CD4-positive, CD25-positive, alpha-beta regulatory T cell (primary cell): ENCODE results near the gene PRPS2. TPM values are rescaled to one million over a fixed set of nuclear protein-coding genes. Genes with fewer than 3 reads are reported as not detected.

Source experiments
- ATAC-seq, 2 donors: fragments of 150-1000 bp; cut with Tn5 transposase; one replicate each; pipeline ENCODE4 v1.10.0; 2021; ENCODE audit warnings: low read depth in 2 of 2, moderate number of reproducible peaks in 2 of 2, moderate library complexity in 1 of 2
- DNase-seq, 3 donors: peaks; one replicate each; pipeline versions ENCODE4 v3.0.0 to v3.0.0-alpha.2; 2012 to 2022; ENCODE audit warnings: mixed read lengths in 1 of 3
- H3K27ac ChIP-seq: one replicate; pipeline ENCODE4 v1.7.0; 2013; ENCODE audit warnings: mild to moderate bottlenecking, low read length; ENCODE audit not compliant: insufficient read depth, poor library complexity, severe bottlenecking
- H3K27me3 ChIP-seq: one replicate; pipeline ENCODE4 v1.7.0; 2013; ENCODE audit warnings: low read length; ENCODE audit not compliant: control insufficient read depth, insufficient read depth
- H3K36me3 ChIP-seq: one replicate; pipeline ENCODE4 v1.7.0; 2013; ENCODE audit warnings: mild to moderate bottlenecking, low read length, moderate library complexity; ENCODE audit not compliant: control insufficient read depth, insufficient read depth
- H3K4me1 ChIP-seq: 2 replicates; pipeline ENCODE4 v1.7.0; 2013; ENCODE audit warnings: mild to moderate bottlenecking, low read length; ENCODE audit not compliant: insufficient read depth, control insufficient read depth, poor library complexity, severe bottlenecking
- H3K4me3 ChIP-seq: one replicate; pipeline ENCODE4 v1.7.0; 2013; ENCODE audit warnings: low read depth, mild to moderate bottlenecking, low read length, moderate library complexity
- H3K9me3 ChIP-seq, 2 experiments: 1 replicate in 1 of 2; 2 replicates in 1 of 2; pipeline ENCODE4 v1.7.0; 2013; ENCODE audit warnings: low read length in 2 of 2, mild to moderate bottlenecking in 1 of 2, moderate library complexity in 1 of 2; ENCODE audit not compliant: control insufficient read depth in 2 of 2
- H3K27ac Mint-ChIP-seq, 3 donors: one replicate each; pipeline ENCODE4 v1.8.0; 2020 to 2022; ENCODE audit warnings: mild to moderate bottlenecking in 3 of 3, mixed read lengths in 3 of 3, moderate library complexity in 2 of 3
- H3K27me3 Mint-ChIP-seq: one replicate; pipeline ENCODE4 v1.8.0; 2022; ENCODE audit warnings: mild to moderate bottlenecking, mixed read lengths
- H3K36me3 Mint-ChIP-seq: one replicate; pipeline ENCODE4 v1.8.0; 2020; ENCODE audit warnings: mixed read lengths
- H3K4me1 Mint-ChIP-seq, 4 donors: one replicate each; pipeline ENCODE4 v1.8.0; 2020 to 2022; ENCODE audit warnings: mixed read lengths in 4 of 4, mild to moderate bottlenecking in 1 of 4
- H3K4me3 Mint-ChIP-seq, 4 donors: one replicate each; pipeline ENCODE4 v1.8.0; 2020 to 2022; ENCODE audit warnings: mild to moderate bottlenecking in 4 of 4, mixed read lengths in 4 of 4, moderate library complexity in 3 of 4
- H3K9me3 Mint-ChIP-seq, 7 donors: one replicate each; pipeline ENCODE4 v1.8.0; 2020 to 2022; ENCODE audit warnings: mixed read lengths in 7 of 7, mild to moderate bottlenecking in 3 of 7, moderate library complexity in 2 of 7
- polyA plus RNA-seq, 4 donors: library from polyadenylated mRNA; unstranded; fragments of 300-500 nt; fragmentation: Illumina TruSeq; gene quantifications; one replicate each; pipeline ENCODE4 v1.2.3, GENCODE V29; 2021
- total RNA-seq: library from RNA; stranded (reverse); gene quantifications from one replicate; pipeline ENCODE4 v1.2.3, GENCODE V29; 2022

Gene PRPS2
- total and polyA plus RNA-seq, 5 donors from 2014 or later = 18.0 to 31.7 (median 29.2) TPM

DNA sequence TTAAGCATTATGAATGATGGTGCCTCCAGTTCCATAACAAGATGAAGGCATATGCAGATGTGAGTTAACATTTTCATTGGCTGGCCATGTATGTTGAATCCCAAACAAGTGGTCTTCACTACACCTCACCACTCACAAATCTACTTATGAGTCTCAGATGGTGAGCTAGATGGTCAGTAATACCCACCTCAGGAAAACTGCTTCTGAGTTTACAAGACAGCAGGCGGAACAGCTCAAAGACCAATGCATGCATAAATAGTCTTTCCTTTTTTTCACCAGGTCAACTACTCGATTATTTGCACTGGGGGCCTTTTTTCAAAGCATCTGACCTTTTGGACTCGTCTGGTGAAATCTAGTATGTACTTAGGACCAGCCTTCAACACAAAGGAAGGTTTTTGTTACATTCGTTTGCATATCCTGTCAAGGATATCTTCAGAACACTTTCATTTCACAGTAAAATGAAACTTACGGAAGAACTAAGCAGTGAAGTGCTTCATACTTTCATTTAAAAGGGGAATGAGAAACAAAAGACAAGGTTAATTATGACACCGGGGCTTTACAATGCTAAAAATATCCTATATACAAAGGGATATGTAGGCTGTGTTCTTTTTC, 52.6 kb downstream of the PRPS2 start:
- Histone ChIP-seq H3K9me3 (no peaks in the 10 kb centered on the region), H3K27me3 (peaks cover 2% of the 10 kb centered on the region), H3K4me3 (peak overlapping the region; percentile 79), H3K4me1 (no peaks in the 10 kb centered on the region), H3K27ac (no peak overlapping the region), H3K36me3 (no peaks in the 10 kb centered on the region)
- no peaks in the 10 kb centered on the region for H3K36me3 Mint-ChIP-seq
- H3K27me3 Mint-ChIP-seq = peaks cover 6% of the 10 kb centered on the region
- ATAC-seq (peak; percentile 70 to 85), DNase-seq (peak in 1 of 3 donors; percentile 53)
- peaks cover 0 to 2% (median 0%) of the 10 kb centered on the region in 7 donors for H3K9me3 Mint-ChIP-seq
- H3K4me3 Mint-ChIP-seq = peak overlapping the region; percentile 58 to 88 (median 78)
- H3K4me1 Mint-ChIP-seq = peaks cover 4 to 12% (median 7%) of the 10 kb centered on the region in 4 donors
- peak overlapping the region; percentile 44 to 94 (median 79) for H3K27ac Mint-ChIP-seq

DNA sequence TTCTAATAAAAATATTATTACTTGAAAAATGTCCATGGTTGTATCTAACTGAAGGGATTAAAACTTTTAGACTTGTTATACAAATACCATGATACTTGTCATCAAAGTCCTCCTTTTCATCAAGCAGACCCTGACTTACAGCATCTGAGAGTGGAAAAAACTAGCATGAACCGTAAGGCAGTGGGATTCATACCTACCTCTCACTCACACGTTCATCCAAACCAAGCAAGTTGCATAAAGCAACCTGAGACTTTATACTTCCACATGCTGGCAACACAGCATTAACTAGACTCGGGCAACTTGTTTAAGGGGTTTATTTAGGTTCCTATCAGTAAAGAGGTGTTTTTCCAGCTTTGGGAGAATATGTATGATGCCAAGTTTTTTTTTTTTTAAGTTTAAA, 53.1 kb downstream of the PRPS2 start:
- no peaks in the 10 kb centered on the region for H3K36me3 Mint-ChIP-seq
- Histone ChIP-seq H3K4me1 (no peaks in the 10 kb centered on the region), H3K27ac (no peak overlapping the region), H3K9me3 (no peaks in the 10 kb centered on the region), H3K36me3 (no peaks in the 10 kb centered on the region), H3K4me3 (peak overlapping the region; percentile 79), H3K27me3 (peaks cover 2% of the 10 kb centered on the region)
- H3K9me3 Mint-ChIP-seq = peaks cover 0 to 2% (median 0%) of the 10 kb centered on the region in 7 donors
- peak overlapping the region; percentile 44 to 94 (median 79) for H3K27ac Mint-ChIP-seq
- DNase-seq = peak in 1 of 3 donors; percentile 22
- peak overlapping the region in 3 of 4 donors; percentile 77 to 88 (median 79) for H3K4me3 Mint-ChIP-seq
- ATAC-seq = peak in 1 of 2 donors; percentile 34
- peaks cover 4% of the 10 kb centered on the region for H3K27me3 Mint-ChIP-seq
- H3K4me1 Mint-ChIP-seq = peaks cover 4 to 12% (median 7%) of the 10 kb centered on the region in 4 donors

DNA sequence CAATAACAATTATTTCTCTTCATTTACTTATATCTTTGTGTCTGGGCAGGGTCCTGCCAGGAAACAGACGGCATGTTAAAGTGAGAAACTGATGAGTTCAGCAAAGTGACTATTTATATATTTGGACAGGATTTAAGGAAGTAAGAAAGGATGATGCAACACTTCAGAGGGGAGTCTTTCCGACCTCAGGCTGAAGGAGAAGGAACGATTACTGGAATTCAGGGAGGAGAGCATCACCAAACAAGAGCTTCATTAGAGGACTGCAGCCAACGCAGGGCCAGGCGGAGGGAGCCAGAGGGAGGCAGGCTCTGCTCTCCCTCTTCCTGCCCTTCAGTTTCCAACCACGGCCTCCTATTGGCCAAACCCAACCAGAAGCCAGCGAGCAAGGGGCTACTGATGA, 74.1 kb downstream of the PRPS2 start:
- Histone ChIP-seq H3K4me3 (no peak overlapping the region), H3K4me1 (no peaks in the 10 kb centered on the region), H3K27ac (no peak overlapping the region), H3K9me3 (no peaks in the 10 kb centered on the region), H3K27me3 (no peaks in the 10 kb centered on the region), H3K36me3 (no peaks in the 10 kb centered on the region)
- no peak for ATAC-seq
- no peak for DNase-seq
- no peak overlapping the region for H3K27ac Mint-ChIP-seq
- H3K36me3 Mint-ChIP-seq = no peaks in the 10 kb centered on the region
- H3K4me1 Mint-ChIP-seq = peaks cover 0 to 6% (median under 1%) of the 10 kb centered on the region in 4 donors
- peaks cover 4% of the 10 kb centered on the region for H3K27me3 Mint-ChIP-seq
- peaks cover 0 to 9% (median 0%) of the 10 kb centered on the region in 7 donors for H3K9me3 Mint-ChIP-seq
- H3K4me3 Mint-ChIP-seq = no peak overlapping the region

DNA sequence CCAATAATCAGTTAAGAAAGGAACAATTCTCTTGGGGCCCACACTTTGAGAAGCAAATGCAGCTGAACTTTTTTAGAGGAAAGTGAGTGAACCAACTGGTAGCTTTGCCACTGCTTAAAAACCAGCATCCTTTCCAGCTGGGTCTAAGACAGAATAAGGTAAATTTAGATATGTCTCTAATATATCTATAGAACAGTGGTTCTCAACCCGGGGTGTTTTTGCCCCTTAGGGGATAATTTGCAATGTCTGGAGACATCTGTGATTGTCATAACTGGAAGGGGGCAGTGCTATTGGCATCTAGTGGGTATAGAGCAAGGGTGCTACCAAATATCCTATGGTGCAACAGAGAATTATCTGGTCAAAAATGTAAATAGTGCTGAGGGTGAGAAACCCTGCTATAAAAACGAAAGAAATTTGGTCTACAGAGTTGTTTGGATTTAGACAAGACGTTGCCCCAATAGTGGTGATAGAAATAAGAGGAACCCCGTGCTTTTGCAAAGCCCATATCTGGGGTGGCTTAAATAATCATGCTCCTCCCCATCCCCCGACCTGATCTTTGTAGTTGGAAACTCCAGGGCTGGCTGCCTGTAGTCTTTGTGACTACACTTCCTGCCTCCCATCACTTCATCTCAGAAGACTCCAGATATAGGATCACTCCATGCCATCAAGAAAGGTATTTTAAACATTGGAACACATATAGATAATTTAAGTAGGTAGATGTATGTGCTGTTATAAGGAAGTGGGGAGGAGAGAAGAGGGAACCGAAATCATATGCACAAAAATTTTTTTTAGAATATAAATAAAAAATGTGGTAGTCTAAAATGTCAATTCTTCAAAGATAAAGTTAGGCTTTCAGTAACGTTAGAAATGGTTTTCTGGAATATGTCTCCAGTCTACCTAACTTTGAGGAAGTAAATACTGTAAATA, 75.5 kb downstream of the PRPS2 start, which contains the start of gene TLR7:
TSS of gene TLR7 (plus strand) at position 622 of the 927 bp plus-strand sequence. CDS start 507 bp downstream, outside the sequence.
- H3K27ac Mint-ChIP-seq = peak within 1 kb of the TSS in 1 of 3 donors; percentile 80
- H3K27me3 ChIP-seq = no peaks in the 10 kb centered on the region
- H3K36me3 Mint-ChIP-seq = no peaks in the 10 kb centered on the region
- no peak within 1 kb of the TSS for H3K4me3 ChIP-seq
- peaks cover 0 to 6% (median under 1%) of the 10 kb centered on the region in 4 donors for H3K4me1 Mint-ChIP-seq
- H3K27ac ChIP-seq = no peak within 1 kb of the TSS
- no peak for ATAC-seq
- no peaks in the 10 kb centered on the region for H3K4me1 ChIP-seq
- H3K9me3 ChIP-seq = no peaks in the 10 kb centered on the region
- peaks cover 4% of the 10 kb centered on the region for H3K27me3 Mint-ChIP-seq
- H3K36me3 ChIP-seq = no peaks in the 10 kb centered on the region
- H3K9me3 Mint-ChIP-seq = peaks cover 0 to 8% (median 0%) of the 10 kb centered on the region in 7 donors
- DNase-seq = no peak
- no peak within 1 kb of the TSS for H3K4me3 Mint-ChIP-seq

DNA sequence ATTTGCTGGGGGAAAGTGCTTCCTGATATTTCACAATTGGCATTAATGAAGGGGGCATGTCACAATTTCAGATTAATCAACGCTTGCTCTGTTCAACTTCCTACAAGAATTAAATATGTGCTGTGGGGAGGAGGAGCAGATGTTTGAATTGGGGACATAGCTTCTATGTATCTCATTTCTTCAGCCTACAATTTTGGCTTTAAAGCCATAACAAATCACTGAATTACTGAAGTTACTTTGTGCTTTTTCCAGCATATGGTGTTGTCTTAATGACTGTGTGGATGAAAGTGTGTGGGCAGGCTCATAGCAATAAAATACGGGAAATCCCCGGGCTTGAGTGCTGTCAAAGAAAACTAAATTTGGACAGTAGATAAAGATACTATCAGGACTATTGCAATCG, 76.5 kb downstream of the PRPS2 start:
- Mint-ChIP-seq H3K27ac (peak overlapping the region in 1 of 3 donors; percentile 80), H3K27me3 (peaks cover 4% of the 10 kb centered on the region), H3K36me3 (no peaks in the 10 kb centered on the region), H3K4me3 (no peak overlapping the region), H3K4me1 (peaks cover 0 to 6% (median under 1%) of the 10 kb centered on the region in 4 donors), H3K9me3 (peaks cover 0 to 7% (median 0%) of the 10 kb centered on the region in 7 donors)
- Histone ChIP-seq H3K4me1 (no peaks in the 10 kb centered on the region), H3K36me3 (no peaks in the 10 kb centered on the region), H3K27ac (no peak overlapping the region), H3K27me3 (no peaks in the 10 kb centered on the region), H3K4me3 (no peak overlapping the region), H3K9me3 (no peaks in the 10 kb centered on the region)
- DNase-seq (no peak), ATAC-seq (no peak)

DNA sequence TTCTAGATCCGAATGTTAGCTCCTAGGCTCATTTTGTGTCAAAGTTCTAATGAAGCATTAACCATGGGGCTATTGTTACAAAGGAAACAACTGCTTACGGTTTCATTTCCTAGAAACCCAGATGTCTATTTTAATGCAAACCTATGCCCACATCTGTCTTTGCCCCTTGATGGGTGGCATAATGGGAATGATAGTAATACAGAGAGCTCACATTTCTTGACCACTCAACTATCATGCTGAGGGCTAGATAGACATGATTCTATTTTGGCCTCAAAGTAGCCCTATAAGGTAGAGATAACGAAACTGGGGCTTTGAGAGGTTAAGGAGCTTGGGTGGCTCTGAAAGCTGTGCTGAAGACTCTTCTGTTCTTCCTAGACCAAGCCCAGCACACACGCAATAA, 77.5 kb downstream of the PRPS2 start:
- Mint-ChIP-seq H3K36me3 (no peaks in the 10 kb centered on the region), H3K9me3 (peaks cover 0 to 5% (median 0%) of the 10 kb centered on the region in 7 donors), H3K4me3 (no peak overlapping the region), H3K27ac (no peak overlapping the region), H3K4me1 (peaks cover 0 to 6% (median under 1%) of the 10 kb centered on the region in 4 donors), H3K27me3 (peaks cover 4% of the 10 kb centered on the region)
- Histone ChIP-seq H3K36me3 (no peaks in the 10 kb centered on the region), H3K27me3 (no peaks in the 10 kb centered on the region), H3K4me1 (no peaks in the 10 kb centered on the region), H3K9me3 (no peaks in the 10 kb centered on the region), H3K27ac (no peak overlapping the region), H3K4me3 (no peak overlapping the region)
- DNase-seq (no peak), ATAC-seq (no peak)

DNA sequence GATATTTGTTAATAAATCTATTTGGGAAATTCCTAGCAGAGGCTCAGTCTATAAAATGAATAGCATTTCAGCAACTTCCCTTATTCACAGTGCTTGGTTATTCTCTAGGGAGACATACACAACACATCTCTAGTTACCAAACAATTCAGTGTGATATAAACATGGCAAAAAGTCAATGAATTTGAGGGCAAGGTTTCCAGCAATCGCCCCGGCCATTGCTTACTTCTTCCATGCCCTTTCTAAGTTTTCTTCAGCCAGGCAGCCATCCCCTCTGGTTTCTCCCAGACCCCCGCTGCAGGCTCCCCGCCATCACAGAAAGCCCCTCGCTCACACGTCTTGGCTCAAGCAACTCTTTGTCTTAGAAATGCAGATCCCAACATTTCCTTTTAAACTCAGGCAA, 80.0 kb downstream of the PRPS2 start:
- Mint-ChIP-seq H3K27me3 (peaks cover 4% of the 10 kb centered on the region), H3K4me1 (peaks cover 0 to 6% (median under 1%) of the 10 kb centered on the region in 4 donors), H3K9me3 (peaks cover 0 to 8% (median 0%) of the 10 kb centered on the region in 7 donors), H3K27ac (no peak overlapping the region), H3K36me3 (no peaks in the 10 kb centered on the region), H3K4me3 (no peak overlapping the region)
- H3K27ac ChIP-seq = no peak overlapping the region
- no peak for DNase-seq
- H3K36me3 ChIP-seq = no peaks in the 10 kb centered on the region
- no peaks in the 10 kb centered on the region for H3K4me1 ChIP-seq
- H3K4me3 ChIP-seq = no peak overlapping the region
- no peaks in the 10 kb centered on the region for H3K27me3 ChIP-seq
- ATAC-seq = no peak
- no peaks in the 10 kb centered on the region for H3K9me3 ChIP-seq
